ENCODE data around the gene MFSD11. TPM values are rescaled to one million over a fixed set of nuclear protein-coding genes. Genes with fewer than 3 reads are reported as not detected.

Gene MFSD11
- total and polyA plus RNA-seq, 2 of the 8 experiments (the other 6 are each of a cell fraction or from before 2014, with no cell fraction given): 17.7 to 19.8 TPM

DNA sequence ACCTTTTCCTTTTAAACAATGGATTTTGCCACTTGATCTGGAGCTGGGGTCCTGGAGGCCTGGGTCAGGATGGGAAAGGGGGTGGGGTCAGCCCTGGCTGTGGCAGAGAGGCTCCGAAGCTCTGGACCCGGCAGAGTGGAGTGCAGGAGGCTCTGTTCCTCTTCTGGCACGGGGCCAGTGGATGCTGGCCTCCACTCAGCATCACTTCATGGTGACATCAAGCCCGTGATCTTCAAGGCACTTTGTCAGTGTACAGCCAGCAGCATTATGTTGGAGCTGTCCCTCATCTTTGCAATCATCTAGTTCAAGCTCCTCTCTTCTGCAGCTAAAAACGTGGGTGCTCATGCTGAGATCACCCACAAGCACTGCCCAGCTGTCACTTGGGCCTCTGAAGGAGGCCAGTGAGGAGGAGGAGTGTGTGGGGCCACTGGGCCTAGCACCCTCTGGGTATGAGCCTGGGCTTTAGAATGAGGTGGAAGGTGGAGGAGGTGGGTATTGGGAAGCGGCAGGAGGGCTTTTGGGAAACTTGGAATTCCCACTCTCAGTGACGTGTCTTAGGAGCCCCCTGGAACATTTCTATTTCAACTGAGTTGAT is 84.4 kb downstream of the MFSD11 start:
- Histone ChIP-seq H3K4me3 (ENCODE audit: extremely low read depth in 1 of 4, insufficient read depth in 2 of 4, low read depth in 3 of 4, low read length in 4 of 4) (no peak overlapping the region), H3K27me3 (replicated peaks in 1 of 4; ENCODE audit: control insufficient read depth in 3 of 4, extremely low read depth in 1 of 4, insufficient read depth in 3 of 4, low read length in 3 of 4) (no peaks in the 10 kb centered on the region; a peak in 1 of 7 replicates), H3K36me3 (ENCODE audit: control insufficient read depth in 2 of 4, insufficient read depth in 4 of 4, low read length in 3 of 4) (no peaks in the 10 kb centered on the region), H3K27ac (ENCODE audit: low read depth, low read length) (no peak overlapping the region), H2BK5ac (ENCODE audit: low read depth, low read length) (no peak overlapping the region), H3K23me2 (ENCODE audit: low read depth, low read length) (no peaks in the 10 kb centered on the region), H2AFZ (ENCODE audit: low read length) (no peak overlapping the region), H3K9ac (replicated peaks in 1 of 4; ENCODE audit: extremely low read depth in 1 of 4, low read depth in 3 of 4, low read length in 3 of 4) (no peak overlapping the region), H3K4ac (replicated peaks; ENCODE audit: insufficient read length, low read depth, low read length) (no peak overlapping the region), H3K18ac (ENCODE audit: extremely low read depth, low read length) (no peak overlapping the region), H3K56ac (replicated peaks; ENCODE audit: insufficient read length, low read depth, low read length) (no peak overlapping the region), H4K91ac (replicated peaks; ENCODE audit: insufficient read length, low read length) (no peak overlapping the region), H2BK20ac (ENCODE audit: low read length) (no peak overlapping the region), H3K79me1 (ENCODE audit: low read depth, low read length) (no peaks in the 10 kb centered on the region), H3K14ac (ENCODE audit: insufficient read length) (no peak overlapping the region), H4K5ac (ENCODE audit: insufficient read length, low read depth, low read length) (no peak overlapping the region), H3K9me3 (ENCODE audit: insufficient read depth in 2 of 2, low read depth in 1 of 2, low read length in 1 of 2) (no peaks in the 10 kb centered on the region), H3K4me2 (ENCODE audit: insufficient read depth in 1 of 2, low read depth in 2 of 2, low read length in 2 of 2) (no peak overlapping the region), H2BK15ac (ENCODE audit: low read length) (no peak overlapping the region), H3K79me2 (ENCODE audit: control insufficient read depth in 1 of 2, insufficient read depth in 2 of 2, low read length in 2 of 2) (no peaks in the 10 kb centered on the region), H4K8ac (ENCODE audit: extremely low read depth, insufficient read depth, low read length) (no peak overlapping the region), H2BK120ac (replicated peaks; ENCODE audit: low read depth, low read length) (no peak overlapping the region), H2AK5ac (ENCODE audit: low read depth, low read length) (no peak overlapping the region), H2BK12ac (ENCODE audit: low read depth, low read length) (no peak overlapping the region), H3K4me1 (replicated peaks in 1 of 4; ENCODE audit: control insufficient read depth in 3 of 4, insufficient read depth in 4 of 4, low read length in 3 of 4) (no peaks in the 10 kb centered on the region; a peak in 2 of 7 replicates), H3K23ac (ENCODE audit: insufficient read length) (no peak overlapping the region), H4K20me1 (replicated peaks in 1 of 2; ENCODE audit: control insufficient read depth in 1 of 2, insufficient read depth in 2 of 2, low read length in 2 of 2) (no peaks in the 10 kb centered on the region)
- ChIA-PET CTCF (ENCODE audit: partially characterized antibody) (interaction anchor here (0.9 to 1.8 kb wide), 3 partner anchors 16 to 262 kb away, joined by 3 read pairs; no protein-coding TSS in a partner anchor), POLR2A (ENCODE audit: partially characterized antibody) (no interaction called here)
- no peak for DNase-seq (ENCODE audit: low read depth in 1 of 2, low spot score in 2 of 2)
- FAIRE-seq: no peak
- WGBS, 2 experiments (ENCODE audit: extremely low coverage in 1 of 2, insufficient coverage in 1 of 2, insufficient read length in 1 of 2, insufficient replicate concordance in 2 of 2, low coverage in 1 of 2, low lambda C conversion rate in 2 of 2, missing lambda C conversion rate in 1 of 2): 89% methylated on average over 7 of the region's 7 CpGs; no CpG with 5 or more reads in 1 of the 2 experiments
- no peak for TF ChIP-seq FOSL1 (IDR thresholded peaks at IDR 0.05; ENCODE audit: insufficient read depth, low read depth, low read length)
- no peak for TF ChIP-seq POLR2A (IDR thresholded peaks at IDR 0.05; ENCODE audit: control extremely low read depth in 1 of 2, low read depth in 2 of 2, low read length in 2 of 2)
